ENCODE measurements around the gene GSG1.

GSG1 gene

GRCh38 chr12:13114251-13115052, 11.0 kb upstream of the GSG1 start:
- Mint-ChIP-seq H3K27me3 (peaks cover 79% of the 10 kb centered on the region), H3K4me1 (peaks cover 3% of the 10 kb centered on the region), H3K36me3 (ENCODE audit: insufficient read depth) (no peaks in the 10 kb centered on the region), H3K9me3 (no peaks in the 10 kb centered on the region), H3K4me3 (no peak overlapping the region), H3K27ac (ENCODE audit: low read depth) (no peak overlapping the region)
- no peak for DNase-seq (ENCODE audit: low spot score in 2 of 2)
- no peak for ATAC-seq (replicated peaks; ENCODE audit: extremely low read depth, poor library complexity, severe bottlenecking)

GRCh38 chr12:13112968-13113367, 9.5 kb upstream of the GSG1 start:
- ATAC-seq (replicated peaks; ENCODE audit: extremely low read depth, poor library complexity, severe bottlenecking) (no peak), DNase-seq (ENCODE audit: low spot score in 2 of 2) (no peak)
- Mint-ChIP-seq H3K27ac (ENCODE audit: low read depth) (no peak overlapping the region), H3K9me3 (no peaks in the 10 kb centered on the region), H3K27me3 (peaks cover 92% of the 10 kb centered on the region), H3K36me3 (ENCODE audit: insufficient read depth) (no peaks in the 10 kb centered on the region), H3K4me1 (peaks cover 3% of the 10 kb centered on the region), H3K4me3 (no peak overlapping the region)

DNA sequence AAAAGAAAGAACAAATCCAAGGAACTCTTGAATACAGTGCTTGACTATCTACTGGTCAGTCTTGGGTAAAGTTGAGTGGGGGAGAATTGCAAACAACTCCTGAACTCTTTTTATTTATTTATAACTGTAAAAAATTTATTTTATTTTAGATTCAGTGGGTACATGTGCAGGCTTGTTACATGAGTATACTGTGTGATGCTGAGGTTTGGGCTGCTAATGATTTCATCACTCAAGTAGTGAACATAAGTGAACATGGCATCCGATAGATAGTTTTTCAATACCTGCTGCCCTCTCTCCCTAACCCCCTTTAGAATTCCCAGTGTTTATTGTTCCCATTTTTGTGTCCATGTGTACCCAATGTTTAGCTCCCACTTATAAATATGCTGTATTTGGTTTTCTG, 3.2 kb upstream of the GSG1 start:
- no peak for DNase-seq (ENCODE audit: low spot score in 2 of 2)
- peaks cover 35% of the 10 kb centered on the region for H3K27me3 Mint-ChIP-seq
- H3K36me3 Mint-ChIP-seq (ENCODE audit: insufficient read depth): peaks cover 3% of the 10 kb centered on the region
- peaks cover 11% of the 10 kb centered on the region for H3K4me1 Mint-ChIP-seq
- no peak overlapping the region for H3K27ac Mint-ChIP-seq (ENCODE audit: low read depth)
- no peak overlapping the region for H3K4me3 Mint-ChIP-seq
- no peaks in the 10 kb centered on the region for H3K9me3 Mint-ChIP-seq
- ATAC-seq (replicated peaks; ENCODE audit: extremely low read depth, poor library complexity, severe bottlenecking): no peak

- H3K27ac Mint-ChIP-seq (ENCODE audit: low read depth): no peak overlapping the region
- no peaks in the 10 kb centered on the region for H3K9me3 Mint-ChIP-seq
- H3K27me3 Mint-ChIP-seq: peaks cover 26% of the 10 kb centered on the region
- no peak overlapping the region for H3K4me3 Mint-ChIP-seq
- H3K36me3 Mint-ChIP-seq (ENCODE audit: insufficient read depth): peaks cover 9% of the 10 kb centered on the region
- no peak for ATAC-seq (replicated peaks; ENCODE audit: extremely low read depth, poor library complexity, severe bottlenecking)
- peaks cover 19% of the 10 kb centered on the region for H3K4me1 Mint-ChIP-seq
- no peak for DNase-seq (ENCODE audit: low spot score in 2 of 2)
Measured at GRCh38 chr12:13105781-13106180, 2.3 kb upstream of the GSG1 start.

- no peaks in the 10 kb centered on the region for H3K9me3 Mint-ChIP-seq
- ATAC-seq (replicated peaks; ENCODE audit: extremely low read depth, poor library complexity, severe bottlenecking): no peak
- H3K4me3 Mint-ChIP-seq: no peak overlapping the region
- H3K27ac Mint-ChIP-seq (ENCODE audit: low read depth): peak overlapping the region; percentile 1
- peaks cover 15% of the 10 kb centered on the region for H3K36me3 Mint-ChIP-seq (ENCODE audit: insufficient read depth)
- H3K27me3 Mint-ChIP-seq: peaks cover 13% of the 10 kb centered on the region
- no peak for DNase-seq (ENCODE audit: low spot score in 2 of 2)
- peaks cover 25% of the 10 kb centered on the region for H3K4me1 Mint-ChIP-seq
Measured at GRCh38 chr12:13104409-13104808, 942 bp upstream of the GSG1 start.

DNA sequence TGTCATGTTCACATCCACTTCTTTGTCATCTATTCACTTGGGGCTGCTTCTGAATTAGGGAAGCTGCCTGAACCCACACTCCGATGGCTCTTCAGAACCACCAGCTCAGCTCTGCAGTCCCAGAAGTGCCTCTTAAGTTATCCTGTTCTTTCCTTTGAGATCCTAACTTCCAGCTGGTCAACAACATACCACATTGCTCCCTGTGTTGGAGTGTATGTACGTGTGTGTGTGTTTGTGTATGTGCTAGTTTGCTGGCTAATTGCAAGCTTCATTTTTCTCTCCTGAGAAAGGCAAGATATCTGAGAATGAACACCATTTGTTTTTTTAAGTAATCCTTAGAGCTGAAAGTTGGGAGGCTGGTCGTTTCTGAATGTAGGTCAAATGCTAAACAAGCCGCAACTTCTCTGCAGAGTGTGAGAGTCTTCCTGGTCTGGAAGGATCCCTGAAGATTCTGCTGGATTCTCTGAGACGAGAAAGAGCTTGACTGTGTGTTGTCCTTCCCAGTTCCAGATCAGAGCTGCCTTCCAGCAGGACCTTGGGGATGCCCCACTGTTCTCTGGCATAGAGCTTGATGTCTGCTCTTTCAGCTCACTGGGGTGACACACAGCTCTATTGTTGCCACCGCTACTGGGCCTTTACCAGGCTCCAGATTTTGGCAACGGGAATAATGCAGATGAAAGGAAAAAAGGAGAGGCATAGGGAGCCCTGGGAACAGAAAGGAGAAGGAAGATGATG, 839 bp downstream of the GSG1 start:
- Mint-ChIP-seq H3K4me3 (peak overlapping the region; percentile 81), H3K4me1 (peaks cover 43% of the 10 kb centered on the region), H3K27ac (ENCODE audit: low read depth) (peak overlapping the region; percentile 95), H3K27me3 (no peaks in the 10 kb centered on the region), H3K36me3 (ENCODE audit: insufficient read depth) (peaks cover 21% of the 10 kb centered on the region), H3K9me3 (no peaks in the 10 kb centered on the region)
- ATAC-seq (replicated peaks; ENCODE audit: extremely low read depth, poor library complexity, severe bottlenecking) (no peak), DNase-seq (ENCODE audit: low spot score in 2 of 2) (no peak)

- DNase-seq (ENCODE audit: low spot score in 2 of 2) (no peak), ATAC-seq (replicated peaks; ENCODE audit: extremely low read depth, poor library complexity, severe bottlenecking) (no peak)
- Mint-ChIP-seq H3K9me3 (no peaks in the 10 kb centered on the region), H3K36me3 (ENCODE audit: insufficient read depth) (peaks cover 21% of the 10 kb centered on the region), H3K4me3 (peak overlapping the region; percentile 81), H3K27ac (ENCODE audit: low read depth) (peak overlapping the region; percentile 95), H3K4me1 (peaks cover 43% of the 10 kb centered on the region), H3K27me3 (no peaks in the 10 kb centered on the region)
Measured at GRCh38 chr12:13101821-13102375, 1.6 kb downstream of the GSG1 start.

GRCh38 chr12:13100882-13101769, 2.3 kb downstream of the GSG1 start:
- ATAC-seq (replicated peaks; ENCODE audit: extremely low read depth, poor library complexity, severe bottlenecking): peak; percentile 93
- H3K4me1 Mint-ChIP-seq: peaks cover 43% of the 10 kb centered on the region
- peak; percentile 87 to 94 for DNase-seq (ENCODE audit: low spot score in 2 of 2)
- no peaks in the 10 kb centered on the region for H3K27me3 Mint-ChIP-seq
- no peaks in the 10 kb centered on the region for H3K9me3 Mint-ChIP-seq
- H3K27ac Mint-ChIP-seq (ENCODE audit: low read depth): peak overlapping the region; percentile 95
- peaks cover 21% of the 10 kb centered on the region for H3K36me3 Mint-ChIP-seq (ENCODE audit: insufficient read depth)
- H3K4me3 Mint-ChIP-seq: peak overlapping the region; percentile 81

DNA sequence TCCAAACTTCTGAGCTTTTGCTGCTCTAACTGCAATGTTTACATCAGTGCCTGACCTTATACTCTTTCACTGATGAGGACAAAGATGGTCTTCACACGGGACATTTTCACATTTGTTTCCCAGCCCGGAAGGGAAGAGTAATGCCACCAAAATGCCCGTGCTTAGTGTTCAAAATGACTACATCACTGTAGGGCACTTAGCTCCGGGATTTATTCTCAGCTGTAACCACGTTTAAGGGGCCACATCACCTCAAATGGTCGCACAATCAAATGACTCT, 2.9 kb downstream of the GSG1 start:
- Mint-ChIP-seq H3K4me1 (peaks cover 43% of the 10 kb centered on the region), H3K27me3 (peaks cover 5% of the 10 kb centered on the region), H3K9me3 (no peaks in the 10 kb centered on the region), H3K27ac (ENCODE audit: low read depth) (peak overlapping the region; percentile 95), H3K4me3 (peak overlapping the region; percentile 81), H3K36me3 (ENCODE audit: insufficient read depth) (peaks cover 21% of the 10 kb centered on the region)
- DNase-seq (ENCODE audit: low spot score in 2 of 2): no peak
- ATAC-seq (replicated peaks; ENCODE audit: extremely low read depth, poor library complexity, severe bottlenecking): no peak

DNA sequence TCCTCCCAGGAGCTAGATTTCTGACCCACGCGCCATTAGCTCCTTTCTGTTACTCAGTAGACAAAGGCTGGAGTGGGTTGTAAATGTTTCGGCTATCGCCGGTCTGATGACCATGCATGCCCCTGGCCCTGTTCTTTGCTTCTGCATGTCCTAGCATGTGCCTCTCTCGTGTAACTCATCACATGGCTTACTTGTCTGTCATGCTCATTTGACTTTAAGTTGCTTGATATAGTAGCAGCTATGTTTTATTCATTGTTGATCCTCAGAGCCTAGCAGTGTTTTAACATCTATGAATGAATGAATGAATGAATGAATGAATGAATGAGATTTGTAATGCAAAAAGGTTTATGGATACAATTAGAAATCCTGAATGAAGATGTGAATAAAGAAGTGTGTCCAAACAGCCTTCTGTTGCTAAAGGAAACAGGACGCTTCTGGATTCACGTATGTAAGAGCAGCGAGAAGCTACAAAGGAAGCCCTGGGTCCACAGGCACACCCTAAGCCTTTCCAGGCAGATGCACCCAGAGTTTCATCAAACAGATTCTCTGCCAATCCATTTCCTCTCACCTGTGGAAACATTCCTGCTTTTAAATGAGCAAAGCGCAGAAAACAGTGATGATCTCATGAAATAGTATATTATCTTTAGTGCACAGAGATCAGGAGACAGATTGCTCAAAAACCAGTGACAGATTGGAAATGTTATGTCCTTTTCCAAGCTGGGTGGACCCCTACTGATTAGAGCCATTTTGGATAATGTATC, 3.4 kb downstream of the GSG1 start:
- Mint-ChIP-seq H3K9me3 (no peaks in the 10 kb centered on the region), H3K27me3 (peaks cover 11% of the 10 kb centered on the region), H3K36me3 (ENCODE audit: insufficient read depth) (peaks cover 21% of the 10 kb centered on the region), H3K4me3 (peak overlapping the region; percentile 81), H3K27ac (ENCODE audit: low read depth) (peak overlapping the region; percentile 95), H3K4me1 (peaks cover 43% of the 10 kb centered on the region)
- DNase-seq (ENCODE audit: low spot score in 2 of 2) (no peak), ATAC-seq (replicated peaks; ENCODE audit: extremely low read depth, poor library complexity, severe bottlenecking) (no peak)

DNA sequence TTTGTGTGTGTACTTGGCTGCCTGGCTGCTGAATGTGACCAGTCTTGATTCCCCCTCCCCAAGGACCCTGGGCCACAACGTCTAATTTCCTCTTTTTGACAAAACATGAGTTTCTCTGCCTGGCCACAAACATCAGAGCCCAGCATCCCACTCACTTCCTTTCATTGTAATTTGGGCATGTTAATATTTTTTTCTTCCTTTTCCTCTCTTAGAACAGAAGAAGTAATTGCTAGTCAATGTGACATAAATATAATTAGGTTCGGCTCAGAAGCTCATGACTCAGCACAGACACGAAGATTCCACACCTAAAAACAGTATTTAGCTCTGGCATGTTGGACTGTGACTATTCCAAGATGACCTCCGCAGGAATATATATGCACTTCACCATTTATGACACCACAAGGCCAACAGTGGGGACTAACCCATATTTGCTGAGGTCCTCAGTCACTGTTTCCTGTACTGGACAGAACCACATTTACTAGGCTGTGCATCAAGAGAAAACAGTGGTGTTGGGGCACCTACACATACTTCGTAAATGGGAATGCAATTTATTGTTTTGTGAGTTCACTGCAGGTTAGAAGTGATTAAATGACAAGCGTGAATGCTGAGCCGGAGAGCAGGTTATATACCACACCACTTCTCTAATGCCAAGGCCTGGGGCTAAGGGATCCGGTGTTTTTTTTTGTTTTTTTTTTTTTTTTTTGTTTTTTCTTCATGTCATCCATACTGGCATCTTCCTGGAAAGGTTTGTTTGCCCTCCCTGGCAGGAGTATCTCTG, 4.2 kb downstream of the GSG1 start:
- Mint-ChIP-seq H3K27me3 (peaks cover 18% of the 10 kb centered on the region), H3K4me1 (peaks cover 43% of the 10 kb centered on the region), H3K9me3 (no peaks in the 10 kb centered on the region), H3K4me3 (no peak overlapping the region), H3K27ac (ENCODE audit: low read depth) (peak overlapping the region; percentile 75), H3K36me3 (ENCODE audit: insufficient read depth) (peaks cover 21% of the 10 kb centered on the region)
- no peak for ATAC-seq (replicated peaks; ENCODE audit: extremely low read depth, poor library complexity, severe bottlenecking)
- DNase-seq (ENCODE audit: low spot score in 2 of 2): no peak
